GM04503 (cell line): ENCODE measurements around the gene UBE2R2.
"Not testable (repeated sequence)": the region's sequence is repeated elsewhere in the genome, so short reads cannot be mapped to it uniquely, and the experiment has no call there.

Experiments used
- DNase-seq: peaks from one replicate; pipeline ENCODE4 v3.0.0-alpha.2; 2012; ENCODE audit warnings: low read depth

Gene UBE2R2

GRCh38 chr9:33927694-33928093 lies 110.7 kb downstream of the UBE2R2 start:
- no peak for DNase-seq

GRCh38 chr9:33931326-33931725 lies 114.4 kb downstream of the UBE2R2 start:
- DNase-seq: no peak

GRCh38 chr9:33932078-33932807 lies 115.3 kb downstream of the UBE2R2 start:
- no peak for DNase-seq

GRCh38 chr9:33934188-33934878 lies 117.4 kb downstream of the UBE2R2 start:
- no peak for DNase-seq

- DNase-seq: no peak
Observed at GRCh38 chr9:33939924-33940874, 123.2 kb downstream of the UBE2R2 start.

- DNase-seq: peak; percentile 26
Observed at GRCh38 chr9:33942471-33943083, 125.6 kb downstream of the UBE2R2 start.

GRCh38 chr9:33943389-33943788 lies 126.4 kb downstream of the UBE2R2 start:
- no peak for DNase-seq

- DNase-seq: peak; percentile 92
Observed at GRCh38 chr9:33946779-33947535, 130.0 kb downstream of the UBE2R2 start.

- no peak for DNase-seq
Observed at GRCh38 chr9:33950371-33950770, 133.4 kb downstream of the UBE2R2 start.

- no peak for DNase-seq
Observed at GRCh38 chr9:33952066-33952465, 135.1 kb downstream of the UBE2R2 start.

- no peak for DNase-seq
Observed at GRCh38 chr9:33956544-33956943, 139.6 kb downstream of the UBE2R2 start.

- DNase-seq: no peak
Observed at GRCh38 chr9:33959725-33960124, 142.8 kb downstream of the UBE2R2 start.

GRCh38 chr9:33962468-33962867 lies 145.5 kb downstream of the UBE2R2 start:
- not testable (repeated sequence) for DNase-seq

- no peak for DNase-seq
Observed at GRCh38 chr9:33964086-33964768, 147.3 kb downstream of the UBE2R2 start.
